ENCODE measurements around the gene RBM12.

- no peak for TF ChIP-seq EP300 (IDR thresholded peaks at IDR 0.05)
- TF ChIP-seq CTCF (IDR thresholded peaks at IDR 0.05) = no peak
- no peak for TF ChIP-seq POLR2A (IDR thresholded peaks at IDR 0.05)
- no peak for TF ChIP-seq POLR2AphosphoS5 (IDR thresholded peaks at IDR 0.05)
These were observed 19.9 kb downstream of the RBM12 start for GRCh38 chr20:35644806-35645205.

Measured in stomach (tissue), 4 donors.